GM21367 (cell line): ENCODE results near the gene MLLT6.

Source experiments
- ATAC-seq: cut with Tn5 transposase; IDR thresholded peaks from one replicate; pipeline ENCODE4 v1.9.1; 2021; ENCODE audit not compliant: unreplicated experiment

The MLLT6 gene

DNA sequence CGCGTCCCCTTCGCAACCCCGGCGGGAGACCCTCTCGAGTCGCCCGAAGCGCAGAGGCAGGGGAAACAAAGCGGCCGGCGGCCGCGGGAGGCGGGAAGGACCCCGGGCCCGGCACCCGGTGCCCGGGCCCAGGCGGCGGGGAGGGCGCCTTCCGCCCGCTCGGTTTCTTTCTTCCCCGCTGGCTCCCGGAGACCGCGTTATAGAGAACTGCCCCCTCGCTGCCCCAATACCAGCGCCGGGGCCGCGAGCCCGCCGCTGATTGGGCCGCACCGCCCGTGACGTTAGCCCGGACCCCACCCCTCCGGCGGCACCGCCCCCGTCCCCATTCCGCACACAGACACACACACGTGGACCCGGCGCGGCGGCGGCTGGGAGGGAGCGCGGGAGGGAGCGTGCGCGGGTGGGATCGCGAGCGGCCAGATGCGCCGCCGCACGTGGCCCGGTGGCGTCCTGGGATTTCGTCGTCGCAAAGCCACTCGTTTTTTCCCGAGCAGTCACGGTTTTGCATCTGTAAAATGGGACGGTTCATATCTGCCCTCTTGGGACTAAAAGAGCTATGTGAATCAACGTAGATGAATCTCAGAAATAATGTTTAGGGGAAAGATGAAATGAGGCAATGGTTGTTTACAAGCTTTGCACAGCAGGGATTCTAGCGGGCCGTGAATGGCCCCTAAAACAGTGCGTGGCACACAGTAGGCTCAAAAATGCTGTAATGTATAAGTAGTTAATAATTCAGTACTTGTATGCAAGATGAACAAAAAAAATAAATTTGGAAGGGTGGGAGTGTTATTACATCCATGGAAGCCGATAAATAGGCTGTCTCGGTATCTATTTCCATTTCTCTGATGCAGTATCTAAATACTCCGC, 30.1 kb upstream of the MLLT6 start, which contains the start of gene EPOP:
EPOP (minus strand) TSS at position 209 of the 867 bp plus-strand sequence. CDS start 462 bp downstream, outside the sequence.
- ATAC-seq: peak; percentile 53

DNA sequence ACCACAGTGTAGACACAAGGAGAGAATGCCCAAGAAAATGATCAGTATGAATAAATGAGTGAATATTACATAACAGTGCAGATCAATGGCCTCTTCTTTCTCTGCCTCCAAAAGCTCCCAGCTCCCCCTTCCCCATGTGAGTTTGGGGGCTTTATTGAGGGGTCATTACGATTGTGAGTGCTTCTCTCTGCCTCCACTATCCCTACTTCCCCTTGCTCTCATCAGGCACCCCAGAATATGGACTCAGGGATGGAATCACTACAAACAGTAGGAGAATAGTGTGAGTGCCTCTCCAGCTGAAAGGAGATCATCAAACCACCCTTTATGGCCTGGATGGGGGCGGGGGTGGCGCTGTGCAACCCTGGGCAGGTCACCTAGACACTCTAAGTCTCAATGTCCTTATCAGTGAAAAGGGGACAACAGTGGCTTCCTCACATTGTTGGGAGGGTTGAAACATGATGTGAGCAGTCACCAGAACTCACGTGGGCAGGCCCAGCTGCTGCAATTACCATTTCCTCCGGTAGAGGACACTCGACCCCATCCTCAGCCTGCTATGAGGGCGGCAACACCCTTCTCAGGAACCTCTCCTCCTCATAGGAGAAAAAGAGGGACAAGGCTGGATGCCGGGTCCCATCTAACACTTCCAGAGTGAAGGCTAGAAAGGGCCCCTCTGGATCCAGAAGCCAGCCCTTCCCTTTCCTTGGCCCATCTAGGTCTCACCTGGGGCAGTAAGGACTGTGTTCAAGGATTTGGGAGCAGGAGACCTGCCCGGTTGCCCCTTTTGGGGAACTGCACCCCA, 28.2 kb upstream of the MLLT6 start:
- no peak for ATAC-seq

DNA sequence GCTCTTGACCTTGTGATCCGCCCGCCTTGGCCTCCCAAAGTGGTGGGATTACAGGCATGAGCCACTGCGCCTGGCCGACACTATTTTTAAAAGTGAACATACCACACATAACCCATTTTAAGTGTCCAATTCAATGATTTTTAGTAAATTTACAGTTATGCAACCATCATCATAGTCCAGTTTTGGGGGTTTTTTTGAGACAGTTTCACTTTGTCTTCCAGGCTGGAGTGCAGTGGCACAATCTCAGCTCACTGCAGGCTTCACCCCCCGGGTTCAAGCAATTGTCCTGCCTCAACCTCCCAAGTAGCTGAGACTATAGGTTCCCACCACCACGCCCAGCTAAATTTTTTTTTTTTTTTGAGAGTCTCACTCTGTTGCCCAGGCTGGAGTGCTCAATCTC, 27.3 kb upstream of the MLLT6 start:
- no peak for ATAC-seq

- no peak for ATAC-seq
These were observed 24.0 kb upstream of the MLLT6 start for GRCh38 chr17:38681096-38681495.

DNA sequence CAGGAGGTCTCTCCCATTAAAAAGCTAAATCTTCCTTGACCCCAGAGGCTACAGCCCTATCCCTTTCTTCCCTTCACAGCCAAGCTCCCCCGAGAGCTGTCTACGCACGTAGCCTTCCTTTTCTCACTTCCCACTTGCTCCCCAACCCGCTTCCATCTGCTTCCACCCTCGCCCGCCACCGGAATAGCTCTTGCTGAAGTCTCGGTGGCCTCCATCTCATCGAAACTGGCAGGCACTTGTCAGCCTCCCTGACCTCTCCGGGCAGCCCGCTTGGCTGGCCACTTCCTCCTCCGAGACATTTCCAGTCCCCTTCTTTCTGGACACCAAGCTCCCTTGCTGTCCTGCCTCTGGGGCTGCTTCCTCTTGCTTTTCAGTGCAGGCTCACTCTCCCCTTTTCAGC, 19.6 kb upstream of the MLLT6 start:
- no peak for ATAC-seq

DNA sequence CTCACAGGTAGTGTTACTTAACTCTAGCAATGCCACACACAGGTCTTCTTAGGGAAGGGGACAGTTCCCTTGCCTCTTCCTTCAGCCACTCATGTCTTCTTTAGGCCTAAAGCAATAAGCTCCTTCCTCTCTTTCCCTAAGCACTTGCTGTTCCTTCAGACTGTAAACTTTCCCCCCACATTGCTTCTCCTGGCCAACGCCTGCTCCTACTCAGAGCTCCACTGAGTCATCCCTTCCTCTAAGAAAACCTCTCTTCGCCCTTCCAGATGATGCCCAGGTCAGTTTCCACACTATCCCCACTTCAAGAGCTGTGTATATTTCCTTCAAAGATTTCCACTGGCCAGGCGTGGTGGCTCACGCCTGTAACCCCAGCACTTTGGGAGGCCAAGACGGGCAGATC, 17.8 kb upstream of the MLLT6 start:
- no peak for ATAC-seq

DNA sequence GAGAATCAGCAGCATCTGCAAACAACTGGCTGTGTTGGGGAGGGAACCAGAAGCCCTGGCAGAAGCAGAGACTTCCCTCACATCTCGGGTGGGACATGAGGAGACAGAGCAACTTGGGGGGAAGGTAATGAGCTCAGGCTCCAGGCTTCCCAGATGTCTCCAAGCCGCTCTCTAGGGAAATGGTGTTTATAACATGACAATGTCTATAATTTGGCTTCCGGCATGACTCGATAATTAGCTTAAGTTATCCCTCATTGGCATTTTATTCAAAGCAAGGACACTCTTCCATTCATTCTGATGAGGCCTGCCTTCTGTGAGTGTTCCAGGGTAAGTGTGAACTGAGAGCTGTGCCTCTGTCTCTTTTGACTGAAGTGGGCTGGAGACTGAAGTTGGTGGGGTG, 14.7 kb upstream of the MLLT6 start:
- ATAC-seq: no peak

DNA sequence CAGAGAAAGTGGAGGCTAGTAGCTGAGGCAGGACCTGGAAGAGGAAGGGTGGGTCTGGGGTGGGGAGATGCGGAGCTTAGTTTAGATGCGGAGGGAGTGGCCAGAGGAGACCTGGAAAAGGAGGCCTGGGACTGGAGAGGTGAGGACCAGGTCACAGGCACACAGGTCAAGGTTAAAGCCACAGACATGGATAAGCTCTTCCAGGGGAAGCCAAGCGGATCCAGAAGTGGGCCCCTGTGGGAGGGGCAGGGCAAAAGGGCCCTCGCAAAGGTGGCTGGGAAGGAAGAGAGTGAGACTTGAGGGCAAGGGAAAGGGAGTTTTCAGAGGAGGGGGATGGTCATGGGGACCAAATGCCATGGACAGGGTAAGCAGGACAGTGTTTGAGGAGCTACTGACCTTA, 13.9 kb upstream of the MLLT6 start:
- no peak for ATAC-seq

DNA sequence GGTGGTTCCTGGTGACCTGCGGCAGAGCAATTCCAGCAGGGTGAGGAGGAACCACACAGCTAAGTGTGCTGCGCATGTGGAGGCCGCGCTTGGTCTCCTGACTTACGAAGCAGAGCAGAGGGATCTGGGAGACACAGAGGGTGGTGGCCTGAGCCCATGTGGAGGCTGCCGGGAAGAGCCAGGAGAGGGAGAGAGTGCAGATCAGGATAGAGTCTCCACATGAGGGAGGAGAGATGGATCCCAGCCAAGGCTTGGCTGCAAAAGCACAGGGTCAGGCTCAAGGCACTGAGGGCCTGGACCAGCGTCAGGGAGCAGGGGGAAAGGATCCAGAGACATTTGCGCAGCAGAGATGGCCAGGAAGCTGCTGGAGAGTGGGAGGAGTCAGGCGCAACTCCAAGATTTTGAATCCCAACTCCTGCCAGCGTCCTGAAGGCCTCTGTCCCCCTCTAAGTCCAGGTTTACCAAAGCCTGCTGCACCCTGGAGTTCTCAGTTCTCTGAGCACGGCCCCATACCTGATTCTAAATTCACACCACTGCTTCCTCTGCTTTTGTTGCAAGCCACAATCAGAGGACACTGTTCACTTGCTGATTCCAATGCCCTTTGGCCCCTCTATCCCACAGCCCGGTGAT, 11.3 kb upstream of the MLLT6 start:
- ATAC-seq: no peak

- ATAC-seq: no peak
These were observed 7.8 kb upstream of the MLLT6 start for GRCh38 chr17:38697061-38697820.

DNA sequence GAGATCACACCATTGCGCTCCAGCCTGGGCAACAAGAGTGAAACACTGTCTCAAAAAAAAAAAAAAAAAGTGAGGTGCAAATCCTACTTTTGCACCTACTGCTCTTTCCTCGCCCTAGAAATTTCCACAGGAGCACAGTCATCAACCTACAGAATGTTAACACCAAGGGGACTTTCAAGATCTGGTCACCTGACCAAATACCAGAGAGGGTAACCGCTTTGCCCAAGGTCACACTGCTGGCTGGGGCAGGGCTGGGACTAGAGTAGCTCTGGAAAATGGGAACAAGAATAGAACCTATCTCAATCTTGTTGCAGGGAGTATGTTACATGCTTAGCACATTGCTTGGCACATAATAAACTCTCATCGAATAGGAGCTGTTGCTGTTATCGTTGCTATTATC, 6.3 kb upstream of the MLLT6 start:
- ATAC-seq: no peak

DNA sequence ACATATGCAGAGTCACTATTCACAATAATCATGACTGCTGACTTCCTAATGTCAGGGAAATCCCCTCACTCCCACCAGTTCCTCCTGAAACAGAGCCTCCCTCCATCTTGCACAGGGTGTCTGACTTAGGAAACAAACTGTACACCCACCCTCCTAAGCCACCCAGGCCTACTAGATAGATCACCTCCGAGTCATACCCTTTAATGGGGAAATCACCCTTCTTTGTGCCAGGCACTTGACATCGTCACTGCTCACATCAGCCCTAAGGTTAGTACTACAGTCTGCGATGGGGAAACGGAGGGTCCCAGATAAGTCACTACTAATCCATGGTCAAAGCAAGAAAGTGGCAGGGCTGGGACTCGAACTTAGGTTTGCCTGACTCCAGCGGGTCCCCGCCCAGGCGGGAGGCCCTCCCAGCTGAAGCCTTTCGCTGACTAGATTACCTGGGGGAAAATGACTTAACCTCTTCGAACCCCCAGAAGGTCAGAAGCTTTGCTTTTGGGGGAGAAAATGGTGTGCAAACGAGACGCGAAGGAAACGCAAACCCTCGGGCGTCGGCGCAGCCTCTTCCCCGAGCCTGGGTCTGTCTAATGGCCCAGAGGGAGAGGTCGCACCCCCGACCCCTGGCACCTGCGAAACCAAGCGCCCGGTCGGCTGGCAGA, 3.4 kb upstream of the MLLT6 start:
- no peak for ATAC-seq

DNA sequence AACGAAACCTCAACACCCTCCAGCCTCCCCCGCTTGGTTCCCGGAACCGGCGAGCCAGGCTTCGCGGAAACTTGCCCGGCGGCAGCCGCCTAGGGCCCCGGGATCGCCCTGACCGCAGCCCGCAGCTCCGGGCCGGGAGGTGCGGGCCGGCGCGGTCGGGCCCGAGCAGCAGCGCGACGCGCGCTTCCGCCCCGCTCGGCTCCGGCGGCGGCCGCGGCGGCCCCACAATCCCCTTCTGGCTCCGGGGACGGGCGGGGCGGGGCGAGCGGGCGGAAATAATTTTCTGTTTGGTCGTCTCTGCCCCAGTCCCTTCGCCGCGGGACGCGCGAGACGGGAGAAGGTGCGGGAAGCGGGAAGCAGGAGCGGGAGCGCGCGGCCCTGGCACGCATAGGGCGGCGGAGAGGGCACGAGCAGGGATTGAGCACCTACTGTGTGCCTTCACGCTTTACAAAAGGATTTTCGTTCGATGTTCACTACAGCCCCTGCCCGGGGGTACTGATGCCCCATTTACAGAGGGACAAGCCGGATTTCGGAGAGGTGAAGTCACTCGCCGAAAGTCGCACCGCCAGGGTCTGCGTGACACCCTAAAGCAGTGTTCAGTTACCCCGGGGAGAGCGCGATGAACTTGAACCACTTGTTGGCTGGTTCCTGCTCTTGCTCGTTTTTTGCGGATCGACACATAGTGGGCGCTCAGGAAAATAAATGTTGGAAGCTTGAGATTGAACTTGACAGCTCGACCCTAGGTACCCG, 2.7 kb upstream of the MLLT6 start:
- no peak for ATAC-seq

DNA sequence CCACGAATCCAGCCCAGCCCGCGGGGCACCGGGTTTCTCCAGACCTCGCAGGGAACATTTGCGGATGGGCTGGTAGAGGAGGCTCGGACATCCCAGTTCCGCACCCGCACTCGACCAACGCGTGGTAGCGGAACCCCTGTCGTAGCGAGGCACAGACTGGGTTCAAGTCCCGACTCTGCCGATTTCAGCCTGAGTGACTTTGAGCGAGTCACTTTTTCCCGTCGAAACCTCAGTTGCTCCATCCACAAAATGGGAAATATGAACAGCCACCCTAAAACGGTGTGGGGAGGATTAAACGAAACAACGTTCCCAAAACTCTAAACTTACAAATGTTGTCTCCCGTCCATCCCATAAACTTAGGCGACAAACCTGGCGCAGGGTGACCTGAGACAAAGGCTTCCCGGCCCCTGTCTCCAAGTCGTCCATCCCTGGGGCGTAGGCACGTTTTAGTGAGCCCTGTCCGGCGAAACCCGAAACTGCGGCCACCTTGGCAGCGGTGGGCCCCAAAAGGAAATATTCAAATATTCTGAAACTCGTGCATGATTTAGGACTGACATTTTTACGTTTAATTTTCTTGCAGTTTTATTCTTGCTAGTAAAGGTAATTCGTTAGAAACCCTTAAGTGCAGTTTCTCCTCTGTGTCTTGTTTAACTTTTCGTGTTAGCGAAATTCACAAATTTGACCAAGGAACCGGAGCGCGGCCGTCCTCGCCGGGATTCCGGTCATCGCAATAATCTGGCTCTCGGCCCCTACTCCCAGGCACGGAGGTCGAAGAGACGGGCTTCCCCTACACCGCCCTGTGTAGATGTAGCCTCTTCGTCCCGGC, 1.9 kb upstream of the MLLT6 start:
- no peak for ATAC-seq

DNA sequence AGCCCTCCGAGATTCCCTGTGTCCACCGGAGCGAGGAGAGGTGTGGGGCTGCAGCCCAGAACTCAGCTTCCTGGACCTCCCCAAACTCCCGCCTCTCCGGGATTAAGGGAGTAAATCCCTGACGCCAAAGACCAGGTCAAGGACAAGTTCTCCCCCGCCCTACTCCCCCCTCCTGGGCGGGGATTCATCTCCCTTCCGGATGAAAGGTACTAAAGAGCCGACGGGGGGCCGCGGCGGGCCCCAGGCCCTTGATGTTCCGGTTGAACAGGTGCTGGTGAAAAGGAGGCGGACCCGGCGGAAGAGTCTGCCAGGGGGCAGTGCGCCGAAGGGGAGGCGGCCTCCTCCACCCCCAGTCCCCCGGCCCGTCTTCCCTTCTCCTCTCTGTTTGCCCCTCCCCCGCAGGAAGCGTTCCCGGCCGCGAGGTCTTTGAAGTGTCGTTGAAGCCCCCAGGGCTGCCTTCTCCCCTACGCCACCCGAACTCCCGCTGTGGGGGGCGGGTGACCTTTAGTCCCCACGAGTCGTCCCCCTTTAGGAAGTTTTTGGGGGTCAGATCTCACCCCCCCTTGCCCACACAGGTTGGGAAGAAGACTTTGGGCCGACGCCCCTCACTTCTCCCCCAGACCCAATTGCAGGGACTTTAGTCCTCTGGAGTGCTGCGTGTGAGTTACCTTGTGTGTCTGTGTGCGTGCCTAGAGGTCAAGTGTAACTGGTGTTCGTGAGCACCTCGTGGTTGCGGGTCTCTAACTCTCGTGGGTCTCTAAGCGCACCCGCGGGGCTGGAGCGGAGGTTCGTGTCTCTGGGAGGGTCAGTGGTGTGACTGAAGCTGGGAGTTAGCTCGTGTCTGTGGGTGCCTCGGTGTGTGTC, 1.1 kb upstream of the MLLT6 start:
- no peak for ATAC-seq

DNA sequence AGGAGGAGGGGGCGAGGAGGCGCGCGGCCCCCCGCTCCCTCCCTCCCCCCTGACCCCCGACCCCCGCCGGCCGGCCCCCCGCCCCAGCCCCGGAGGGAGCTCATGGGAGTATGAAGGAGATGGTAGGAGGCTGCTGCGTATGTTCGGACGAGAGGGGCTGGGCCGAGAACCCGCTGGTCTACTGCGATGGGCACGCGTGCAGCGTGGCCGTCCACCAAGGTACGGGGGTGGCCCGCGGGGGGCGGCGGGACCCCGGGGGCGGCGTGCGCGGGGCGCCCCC, 390 bp downstream of the MLLT6 start:
- no peak for ATAC-seq

DNA sequence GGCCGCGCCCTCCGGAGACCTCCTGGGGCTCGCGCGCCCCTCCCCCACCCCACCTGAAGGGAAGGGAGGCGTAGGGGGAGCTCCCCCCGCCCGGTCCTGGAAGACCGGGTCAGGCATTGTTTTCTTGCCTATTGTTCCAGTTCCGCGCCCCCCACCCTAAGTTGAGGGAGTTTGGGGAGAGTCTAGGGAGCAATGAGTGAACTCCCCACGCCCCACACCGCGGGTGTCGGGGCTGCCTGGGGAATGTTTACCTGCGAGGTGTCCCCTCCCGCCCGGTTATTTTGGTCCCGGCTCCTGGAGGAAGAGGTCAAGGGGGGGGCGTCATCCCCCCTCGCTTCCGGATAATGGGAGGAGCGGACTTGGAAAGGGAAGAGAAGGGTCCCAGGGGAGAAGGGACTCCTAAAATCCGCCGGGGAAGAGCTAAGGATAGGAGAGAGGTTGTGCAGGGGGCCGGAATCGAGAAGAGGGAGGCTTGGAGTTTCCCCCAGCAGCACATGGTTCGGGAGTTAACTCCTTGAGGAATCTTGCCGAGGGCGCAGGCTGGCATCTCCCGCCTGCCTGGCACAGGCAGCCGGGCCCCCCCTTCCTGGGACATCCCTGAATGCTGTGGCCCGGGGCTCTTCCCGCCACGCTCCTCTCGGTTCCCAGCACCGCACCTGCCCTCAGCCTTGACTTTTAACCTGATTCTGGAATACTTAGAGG, 881 bp downstream of the MLLT6 start:
- no peak for ATAC-seq
